ENCODE measurements around the gene NKAIN1. TPM values are rescaled to one million over a fixed set of nuclear protein-coding genes. Genes with fewer than 3 reads are reported as not detected.
"Not testable (repeated sequence)": the region's sequence is repeated elsewhere in the genome, so short reads cannot be mapped to it uniquely, and the experiment has no call there.

NKAIN1 gene
- 28.5 TPM for polyA plus RNA-seq (2013, experiment 1 of 4)
- 28.8 TPM for polyA plus RNA-seq (2013, experiment 2 of 4)
- polyA plus RNA-seq (2013, experiment 3 of 4) = 22.2 TPM
- polyA plus RNA-seq (2013, experiment 4 of 4) = 26.3 TPM

DNA sequence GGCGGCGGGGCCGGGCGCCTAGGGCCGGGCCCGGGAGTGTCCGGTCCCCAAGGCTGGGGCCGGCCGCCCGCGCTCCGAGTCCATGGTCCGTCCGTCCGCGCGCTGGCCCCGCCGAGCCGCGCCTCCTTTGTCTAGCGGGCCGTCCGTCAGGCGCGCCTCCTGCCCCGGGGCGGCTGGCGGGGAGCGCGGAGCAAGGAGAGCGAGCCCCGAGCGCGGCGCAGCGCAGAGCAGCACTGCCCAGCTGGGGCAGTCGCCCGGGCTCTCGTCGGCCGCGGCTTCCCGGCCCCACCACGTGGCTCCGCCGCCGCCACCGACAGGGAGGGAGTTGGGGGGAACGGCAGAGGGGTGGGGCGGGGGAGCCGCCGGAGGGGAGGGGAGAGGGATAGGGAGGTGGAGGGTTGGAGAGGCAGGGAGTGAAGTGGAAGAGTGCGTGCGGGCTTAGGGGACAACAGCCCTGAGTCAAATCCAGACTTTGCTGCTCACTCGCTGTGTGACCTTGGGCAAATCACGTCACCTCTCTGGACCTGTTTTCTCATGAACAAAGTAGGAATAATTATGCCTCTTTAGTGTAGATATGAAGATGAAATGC lies at the start of gene NKAIN1:
Gene NKAIN1 (minus strand): TSS at position 235 of the 589 bp plus-strand sequence. CDS start 340 bp downstream, outside the sequence.
- peak within 1 kb of the TSS; percentile 42 for H3K4me3 ChIP-seq (ENCODE audit: insufficient read depth, low read depth, low read length)
- H3K27ac ChIP-seq (ENCODE audit: insufficient read depth, low read depth, low read length, poor library complexity, severe bottlenecking) = no peak within 1 kb of the TSS
- peaks cover 31% of the 10 kb centered on the region for H3K27me3 ChIP-seq (ENCODE audit: control insufficient read depth, insufficient read depth, low read length, poor library complexity, severe bottlenecking)
- 1% methylated on average over 56 of the region's 57 CpGs for WGBS, 2 experiments
- no peaks in the 10 kb centered on the region for H3K36me3 ChIP-seq (ENCODE audit: control insufficient read depth, insufficient read depth, low read length)
- peaks cover 11% of the 10 kb centered on the region for H3K4me1 ChIP-seq (ENCODE audit: control insufficient read depth, insufficient read depth, low read length)
- H3K9me3 ChIP-seq (ENCODE audit: control insufficient read depth, low read length) = no peaks in the 10 kb centered on the region

DNA sequence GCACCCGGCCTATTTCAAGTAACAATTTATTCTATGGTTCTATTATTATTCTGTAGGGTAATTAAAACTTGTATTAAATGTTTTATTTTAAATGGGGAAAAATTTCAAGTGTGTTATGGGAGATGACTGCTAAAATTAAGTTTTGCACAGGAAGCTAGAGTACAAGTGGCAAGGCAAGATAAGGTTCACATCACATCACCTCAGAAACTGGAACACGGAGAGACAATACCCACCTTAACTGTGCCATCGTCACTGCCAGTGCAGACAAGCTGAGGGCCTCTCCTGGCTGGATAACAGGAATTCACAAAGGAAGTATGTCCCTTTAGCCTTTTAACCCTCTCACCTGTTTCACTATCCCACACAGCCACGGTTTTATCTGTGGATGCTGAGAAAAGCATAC lies 49.3 kb upstream of the NKAIN1 start:
- H3K9me3 ChIP-seq (ENCODE audit: control insufficient read depth, low read length) = no peaks in the 10 kb centered on the region
- WGBS, 2 experiments = 92 to 100% methylated on average over 2 to 4 of the region's 4 CpGs
- H3K4me3 ChIP-seq (ENCODE audit: insufficient read depth, low read depth, low read length) = no peak overlapping the region
- H3K4me1 ChIP-seq (ENCODE audit: control insufficient read depth, insufficient read depth, low read length) = no peaks in the 10 kb centered on the region
- no peak overlapping the region for H3K27ac ChIP-seq (ENCODE audit: insufficient read depth, low read depth, low read length, poor library complexity, severe bottlenecking)
- peaks cover 54% of the 10 kb centered on the region for H3K36me3 ChIP-seq (ENCODE audit: control insufficient read depth, insufficient read depth, low read length)
- H3K27me3 ChIP-seq (ENCODE audit: control insufficient read depth, insufficient read depth, low read length, poor library complexity, severe bottlenecking) = no peaks in the 10 kb centered on the region

DNA sequence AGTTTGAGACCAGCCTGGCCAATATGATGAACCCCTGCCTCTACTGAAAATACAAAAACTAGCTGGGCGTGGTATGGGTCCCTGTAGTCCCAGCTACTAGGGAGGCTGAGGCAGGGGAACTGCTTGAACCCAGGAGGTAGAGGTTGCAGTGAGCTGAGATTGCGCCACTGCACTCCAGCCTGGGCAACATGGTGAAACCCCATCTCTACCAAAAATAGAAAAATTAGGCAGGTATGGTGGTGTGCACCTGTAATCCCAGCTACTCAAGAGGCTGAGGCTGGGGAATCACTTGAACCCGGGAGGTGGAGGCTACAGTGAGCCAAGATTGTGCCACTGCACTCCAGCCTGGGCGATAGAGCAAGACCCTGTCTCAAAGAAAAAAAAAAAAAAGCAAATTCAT lies 48.1 kb upstream of the NKAIN1 start:
- not testable (repeated sequence) for H3K27ac ChIP-seq (ENCODE audit: insufficient read depth, low read depth, low read length, poor library complexity, severe bottlenecking); H3K27me3 ChIP-seq (ENCODE audit: control insufficient read depth, insufficient read depth, low read length, poor library complexity, severe bottlenecking); H3K9me3 ChIP-seq (ENCODE audit: control insufficient read depth, low read length); H3K4me1 ChIP-seq (ENCODE audit: control insufficient read depth, insufficient read depth, low read length); H3K4me3 ChIP-seq (ENCODE audit: insufficient read depth, low read depth, low read length)
- 91 to 98% methylated on average over 3 of the region's 4 CpGs for WGBS, 2 experiments
- peaks cover 44% of the 10 kb centered on the region for H3K36me3 ChIP-seq (ENCODE audit: control insufficient read depth, insufficient read depth, low read length)

DNA sequence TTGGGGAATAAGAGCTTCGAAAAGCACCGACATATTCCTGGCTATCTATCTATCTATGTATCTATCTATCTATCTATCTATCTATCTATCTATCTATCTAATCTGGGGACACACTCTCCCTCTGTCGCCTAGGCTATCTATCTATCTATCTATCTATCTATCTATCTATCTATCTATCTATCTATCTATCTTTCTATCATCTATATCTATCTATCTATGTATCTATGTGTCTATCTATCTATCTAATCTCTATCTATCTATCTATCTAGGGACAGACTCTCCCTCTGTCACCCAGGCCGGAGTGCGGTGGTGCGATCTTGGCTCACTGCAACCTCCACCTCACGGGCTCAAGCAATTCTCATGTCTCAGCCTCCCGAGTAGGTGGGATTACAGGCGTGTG lies 42.7 kb upstream of the NKAIN1 start:
- peaks cover 40% of the 10 kb centered on the region for H3K36me3 ChIP-seq (ENCODE audit: control insufficient read depth, insufficient read depth, low read length)
- H3K27me3 ChIP-seq (ENCODE audit: control insufficient read depth, insufficient read depth, low read length, poor library complexity, severe bottlenecking); H3K4me3 ChIP-seq (ENCODE audit: insufficient read depth, low read depth, low read length); H3K9me3 ChIP-seq (ENCODE audit: control insufficient read depth, low read length); H3K27ac ChIP-seq (ENCODE audit: insufficient read depth, low read depth, low read length, poor library complexity, severe bottlenecking); H3K4me1 ChIP-seq (ENCODE audit: control insufficient read depth, insufficient read depth, low read length): not testable (repeated sequence)
- WGBS, 2 experiments = 92 to 97% methylated on average over 9 of the region's 9 CpGs

DNA sequence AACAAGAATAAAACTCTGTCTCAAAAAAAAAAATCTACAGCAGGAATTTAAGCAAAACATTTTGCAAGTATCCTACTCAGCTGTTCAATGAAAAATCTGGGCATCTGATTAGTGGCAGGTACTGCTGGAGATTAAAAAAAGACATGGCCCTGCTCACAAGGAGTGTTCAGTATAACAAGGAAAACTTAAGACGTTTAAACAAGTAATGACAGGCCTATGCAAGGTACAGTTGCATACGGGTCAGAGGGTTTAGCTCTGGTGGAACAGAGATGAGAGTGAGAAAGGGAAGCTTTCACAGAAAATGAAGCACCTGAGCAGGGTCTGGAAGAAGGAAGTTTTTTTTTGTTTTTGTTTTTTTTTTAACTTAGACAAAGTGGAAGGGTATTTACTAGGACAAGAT lies 33.9 kb upstream of the NKAIN1 start:
- Histone ChIP-seq H3K36me3 (ENCODE audit: control insufficient read depth, insufficient read depth, low read length) (peaks cover 58% of the 10 kb centered on the region), H3K4me1 (ENCODE audit: control insufficient read depth, insufficient read depth, low read length) (no peaks in the 10 kb centered on the region), H3K27ac (ENCODE audit: insufficient read depth, low read depth, low read length, poor library complexity, severe bottlenecking) (no peak overlapping the region), H3K27me3 (ENCODE audit: control insufficient read depth, insufficient read depth, low read length, poor library complexity, severe bottlenecking) (no peaks in the 10 kb centered on the region), H3K4me3 (ENCODE audit: insufficient read depth, low read depth, low read length) (no peak overlapping the region), H3K9me3 (ENCODE audit: control insufficient read depth, low read length) (no peaks in the 10 kb centered on the region)
- WGBS, 2 experiments = 93 to 98% methylated on average over 2 of the region's 2 CpGs

DNA sequence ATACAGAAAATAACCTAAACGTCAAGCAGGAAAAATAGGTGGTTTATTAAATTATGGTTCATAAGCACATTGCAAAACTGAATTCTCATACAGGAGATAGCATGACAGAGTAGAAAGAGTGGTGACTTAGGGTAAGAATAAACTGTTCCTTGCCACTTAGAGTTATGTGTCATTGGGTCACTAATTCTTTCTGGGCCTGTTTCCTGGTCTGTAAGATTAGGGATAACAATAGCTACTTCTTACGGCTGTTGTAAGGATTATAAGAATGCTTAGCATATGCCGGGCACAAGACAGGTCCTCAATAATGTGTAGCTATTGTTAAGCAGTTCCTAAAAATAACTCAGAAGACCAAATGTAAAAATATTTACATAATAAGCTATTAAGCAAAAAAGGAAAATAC lies 32.7 kb upstream of the NKAIN1 start:
- peaks cover 66% of the 10 kb centered on the region for H3K36me3 ChIP-seq (ENCODE audit: control insufficient read depth, insufficient read depth, low read length)
- H3K4me3 ChIP-seq (ENCODE audit: insufficient read depth, low read depth, low read length) = no peak overlapping the region
- H3K9me3 ChIP-seq (ENCODE audit: control insufficient read depth, low read length) = no peaks in the 10 kb centered on the region
- no peaks in the 10 kb centered on the region for H3K27me3 ChIP-seq (ENCODE audit: control insufficient read depth, insufficient read depth, low read length, poor library complexity, severe bottlenecking)
- WGBS, 2 experiments = 94 to 96% methylated on average over 2 to 3 of the region's 3 CpGs
- no peak overlapping the region for H3K27ac ChIP-seq (ENCODE audit: insufficient read depth, low read depth, low read length, poor library complexity, severe bottlenecking)
- H3K4me1 ChIP-seq (ENCODE audit: control insufficient read depth, insufficient read depth, low read length) = no peaks in the 10 kb centered on the region

DNA sequence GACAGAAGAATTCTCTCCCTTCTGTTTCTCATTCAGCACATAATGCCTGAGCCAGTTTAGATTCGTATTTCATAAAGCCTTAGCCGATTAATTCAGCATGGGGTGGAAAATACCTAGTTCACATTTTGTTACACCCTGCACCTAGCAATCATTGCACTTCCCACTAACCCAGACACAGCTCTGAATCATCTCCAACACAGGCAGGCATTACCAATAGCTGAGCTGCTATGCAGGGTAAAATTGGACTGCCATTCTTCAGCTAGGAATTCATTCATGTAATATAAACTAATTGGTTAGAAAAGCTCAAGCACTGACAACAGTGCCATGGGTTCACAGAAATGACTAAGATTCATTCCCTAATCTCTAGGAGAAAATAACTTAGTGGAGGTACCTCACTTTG lies 26.9 kb upstream of the NKAIN1 start:
- no peak overlapping the region for H3K4me3 ChIP-seq (ENCODE audit: insufficient read depth, low read depth, low read length)
- H3K4me1 ChIP-seq (ENCODE audit: control insufficient read depth, insufficient read depth, low read length) = peaks cover 3% of the 10 kb centered on the region
- H3K27me3 ChIP-seq (ENCODE audit: control insufficient read depth, insufficient read depth, low read length, poor library complexity, severe bottlenecking) = no peaks in the 10 kb centered on the region
- H3K27ac ChIP-seq (ENCODE audit: insufficient read depth, low read depth, low read length, poor library complexity, severe bottlenecking) = no peak overlapping the region
- WGBS, 2 experiments = 97 to 98% methylated on average over 2 of the region's 2 CpGs
- peaks cover 60% of the 10 kb centered on the region for H3K36me3 ChIP-seq (ENCODE audit: control insufficient read depth, insufficient read depth, low read length)
- no peaks in the 10 kb centered on the region for H3K9me3 ChIP-seq (ENCODE audit: control insufficient read depth, low read length)

DNA sequence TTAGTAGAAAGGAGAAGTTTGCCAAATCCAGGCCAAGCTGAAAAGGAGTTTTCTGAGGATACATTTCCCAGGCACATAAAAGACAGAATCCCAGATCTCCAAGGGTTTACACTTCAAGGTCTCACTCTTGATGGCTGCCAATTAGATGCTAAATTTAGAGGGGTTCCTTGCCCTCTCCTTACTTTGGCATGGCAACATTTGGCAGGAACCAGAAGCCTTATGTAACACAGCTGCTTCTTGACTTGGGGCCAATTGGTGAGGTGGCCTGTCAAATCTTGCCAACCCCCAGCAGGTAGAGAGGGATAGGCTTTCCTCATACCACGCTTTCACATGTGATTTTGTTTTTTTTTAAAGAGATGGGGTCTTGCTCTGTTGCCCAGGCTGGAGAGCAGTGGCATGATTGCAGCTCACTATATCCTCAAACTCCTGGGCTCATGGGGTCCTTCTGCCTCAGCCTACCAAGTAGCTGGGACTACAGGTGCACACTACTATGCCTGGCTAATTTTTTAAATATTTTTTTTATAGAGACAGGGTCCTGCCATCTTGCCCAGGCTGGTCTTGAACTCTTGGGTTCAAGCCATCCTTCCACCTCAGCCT lies 25.2 kb upstream of the NKAIN1 start:
- H3K4me1 ChIP-seq (ENCODE audit: control insufficient read depth, insufficient read depth, low read length) = peaks cover 3% of the 10 kb centered on the region
- no peaks in the 10 kb centered on the region for H3K27me3 ChIP-seq (ENCODE audit: control insufficient read depth, insufficient read depth, low read length, poor library complexity, severe bottlenecking)
- H3K4me3 ChIP-seq (ENCODE audit: insufficient read depth, low read depth, low read length) = no peak overlapping the region
- 96 to 100% methylated on average over 1 of the region's 1 CpG for WGBS, 2 experiments
- H3K36me3 ChIP-seq (ENCODE audit: control insufficient read depth, insufficient read depth, low read length) = peaks cover 56% of the 10 kb centered on the region
- no peaks in the 10 kb centered on the region for H3K9me3 ChIP-seq (ENCODE audit: control insufficient read depth, low read length)
- no peak overlapping the region for H3K27ac ChIP-seq (ENCODE audit: insufficient read depth, low read depth, low read length, poor library complexity, severe bottlenecking)

DNA sequence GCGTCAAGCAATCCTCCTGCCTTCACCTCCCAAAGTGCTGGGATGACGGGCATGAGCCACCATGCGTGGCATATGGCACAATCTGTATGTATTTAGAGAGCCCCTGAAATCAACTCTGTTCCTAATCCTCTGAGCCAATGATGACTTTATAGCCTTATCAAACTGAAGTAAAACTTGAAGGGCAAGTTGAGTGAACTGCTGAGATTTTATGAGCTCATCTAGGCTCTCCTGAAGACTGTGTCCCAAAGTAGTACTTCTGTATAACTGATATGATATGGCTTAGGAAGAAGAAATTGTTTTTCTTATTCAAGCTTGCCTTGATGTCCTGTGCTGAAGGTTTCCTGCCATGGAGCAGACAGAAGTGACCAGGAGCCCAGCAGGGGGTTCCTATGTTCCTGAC lies 23.7 kb upstream of the NKAIN1 start:
- Histone ChIP-seq H3K27ac (ENCODE audit: insufficient read depth, low read depth, low read length, poor library complexity, severe bottlenecking) (no peak overlapping the region), H3K27me3 (ENCODE audit: control insufficient read depth, insufficient read depth, low read length, poor library complexity, severe bottlenecking) (no peaks in the 10 kb centered on the region), H3K36me3 (ENCODE audit: control insufficient read depth, insufficient read depth, low read length) (peaks cover 55% of the 10 kb centered on the region), H3K4me1 (ENCODE audit: control insufficient read depth, insufficient read depth, low read length) (peaks cover 3% of the 10 kb centered on the region), H3K9me3 (ENCODE audit: control insufficient read depth, low read length) (no peaks in the 10 kb centered on the region), H3K4me3 (ENCODE audit: insufficient read depth, low read depth, low read length) (no peak overlapping the region)
- 92 to 95% methylated on average over 3 of the region's 3 CpGs for WGBS, 2 experiments

DNA sequence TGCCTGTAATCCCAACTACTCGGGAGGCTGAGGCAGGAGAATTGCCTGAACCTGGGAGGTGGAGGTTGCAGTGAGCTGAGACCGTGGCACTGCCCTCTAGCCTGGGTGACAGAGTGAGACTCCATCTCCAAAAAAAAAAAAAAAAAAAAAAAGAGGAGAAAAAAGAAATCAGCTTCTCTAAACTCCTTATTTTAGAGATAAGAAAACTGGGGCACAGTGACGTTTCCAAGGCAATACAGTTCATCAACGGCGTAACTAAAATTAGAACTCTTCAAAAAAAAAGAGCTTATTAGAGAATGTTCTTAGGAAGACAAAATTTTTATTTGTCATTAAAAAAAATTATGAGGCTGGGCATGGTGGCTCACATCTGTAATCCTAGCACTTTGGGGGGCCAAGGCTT lies 22.7 kb upstream of the NKAIN1 start:
- H3K36me3 ChIP-seq (ENCODE audit: control insufficient read depth, insufficient read depth, low read length) = peaks cover 54% of the 10 kb centered on the region
- H3K27me3 ChIP-seq (ENCODE audit: control insufficient read depth, insufficient read depth, low read length, poor library complexity, severe bottlenecking); H3K27ac ChIP-seq (ENCODE audit: insufficient read depth, low read depth, low read length, poor library complexity, severe bottlenecking); H3K9me3 ChIP-seq (ENCODE audit: control insufficient read depth, low read length); H3K4me1 ChIP-seq (ENCODE audit: control insufficient read depth, insufficient read depth, low read length); H3K4me3 ChIP-seq (ENCODE audit: insufficient read depth, low read depth, low read length): not testable (repeated sequence)
- 93 to 99% methylated on average over 5 of the region's 5 CpGs for WGBS, 2 experiments
